WTC11 (cell line): ENCODE data around the gene MRGPRX1. TPM values are rescaled to one million over a fixed set of nuclear protein-coding genes. Genes with fewer than 3 reads are reported as not detected.
"Not testable (repeated sequence)": the region's sequence is repeated elsewhere in the genome, so short reads cannot be mapped to it uniquely, and the experiment has no call there.

Source experiments
- ATAC-seq: fragments of 200-7000 bp; cut with Tn5 transposase; 2 replicates; pipeline ENCODE4 v1.10.0; 2021; ENCODE audit warnings: mild to moderate bottlenecking, moderate library complexity
- CTCF ChIA-PET: fragments of 300-600 bp; sonication (Branson Sonifier 250); formaldehyde crosslinking; loops from one replicate; lab custom pipeline; 2021; ENCODE audit warnings: antibody characterized with exemption; lab: Charles Lee
- POLR2A ChIA-PET: fragments of 350-600 bp; sonication (Branson Sonifier 250); formaldehyde crosslinking; loops from one replicate; lab custom pipeline; 2021; ENCODE audit warnings: antibody characterized with exemption; lab: Charles Lee
- DNase-seq: peaks from one replicate; pipeline ENCODE4 v3.0.0; 2021; ENCODE audit warnings: low spot score
- H3K27ac Mint-ChIP-seq: 2 replicates; pipeline ENCODE4 v1.8.0; 2021; ENCODE audit warnings: mixed read lengths
- H3K27me3 Mint-ChIP-seq: 2 replicates; pipeline ENCODE4 v1.8.0; 2021; ENCODE audit warnings: low read depth, mild to moderate bottlenecking, moderate library complexity, mixed read lengths
- H3K36me3 Mint-ChIP-seq: 2 replicates; pipeline ENCODE4 v1.8.0; 2021; ENCODE audit warnings: mixed read lengths
- H3K4me1 Mint-ChIP-seq: 2 replicates; pipeline ENCODE4 v1.8.0; 2022; ENCODE audit warnings: mixed read lengths
- H3K4me3 Mint-ChIP-seq: 2 replicates; pipeline ENCODE4 v1.8.0; 2021; ENCODE audit warnings: mild to moderate bottlenecking, moderate library complexity, mixed read lengths
- H3K9me3 Mint-ChIP-seq: 2 replicates; pipeline ENCODE4 v1.8.0; 2021; ENCODE audit warnings: mixed read lengths
- AFF4 ChIP-seq: sonication (generic); formaldehyde crosslinking; IDR thresholded peaks from 2 replicates; pipeline ENCODE4 v1.8.1; 2023; ENCODE audit warnings: mild to moderate bottlenecking, missing genetic modification reagents, borderline replicate concordance
- ATF1 ChIP-seq: sonication (generic); formaldehyde crosslinking; IDR thresholded peaks from 2 replicates; pipeline ENCODE4 v1.8.1; 2023; ENCODE audit warnings: mild to moderate bottlenecking, moderate library complexity, missing genetic modification reagents
- CDX4 ChIP-seq: fragments of 250-450 bp; sonication (Bioruptor Pico); IDR thresholded peaks from 2 replicates; pipeline ENCODE4 v1.9.0; 2021; ENCODE audit warnings: moderate library complexity, mild to moderate bottlenecking, inconsistent platforms, borderline replicate concordance
- EMX1 ChIP-seq: fragments of 250-450 bp; sonication (Bioruptor Pico); IDR thresholded peaks from 2 replicates; pipeline ENCODE4 v1.8.0; 2021; ENCODE audit warnings: mild to moderate bottlenecking
- ESRRA ChIP-seq: sonication (generic); formaldehyde crosslinking; IDR thresholded peaks from 2 replicates; pipeline ENCODE4 v1.8.1; 2022; ENCODE audit warnings: mild to moderate bottlenecking, missing genetic modification reagents, borderline replicate concordance
- FOXK1 ChIP-seq: sonication (generic); formaldehyde crosslinking; IDR thresholded peaks from 2 replicates; pipeline ENCODE4 v1.8.0; 2022; ENCODE audit warnings: mild to moderate bottlenecking, moderate library complexity, missing genetic modification reagents
- FOXP1 ChIP-seq: sonication (generic); formaldehyde crosslinking; IDR thresholded peaks from 2 replicates; pipeline ENCODE4 v1.8.0; 2022; ENCODE audit warnings: missing genetic modification reagents, mild to moderate bottlenecking, moderate library complexity, borderline replicate concordance
- GABPB1 ChIP-seq: sonication (generic); formaldehyde crosslinking; IDR thresholded peaks from 2 replicates; pipeline ENCODE4 v1.8.1; 2023; ENCODE audit warnings: mild to moderate bottlenecking, missing genetic modification reagents
- IRF2 ChIP-seq: sonication (generic); formaldehyde crosslinking; IDR thresholded peaks from 2 replicates; pipeline ENCODE4 v1.8.0; 2022; ENCODE audit warnings: low read depth, missing genetic modification reagents, borderline replicate concordance
- JUN ChIP-seq: sonication (generic); formaldehyde crosslinking; IDR thresholded peaks from 2 replicates; pipeline ENCODE4 v1.8.0; 2023; ENCODE audit warnings: mild to moderate bottlenecking, missing genetic modification reagents
- NFYB ChIP-seq: sonication (generic); formaldehyde crosslinking; conservative IDR thresholded peaks from 2 replicates; pipeline ENCODE4 v1.8.0; 2022; ENCODE audit warnings: low read depth, missing genetic modification reagents
- NR1H2 ChIP-seq: sonication (generic); formaldehyde crosslinking; IDR thresholded peaks from 2 replicates; pipeline ENCODE4 v1.9.0; 2021; ENCODE audit warnings: mild to moderate bottlenecking, moderate library complexity, missing genetic modification reagents
- NR3C1 ChIP-seq: sonication (generic); formaldehyde crosslinking; conservative IDR thresholded peaks from 2 replicates; pipeline ENCODE4 v1.8.1; 2023; ENCODE audit warnings: low read depth, mild to moderate bottlenecking, missing genetic modification reagents
- SP1 ChIP-seq: sonication (generic); formaldehyde crosslinking; conservative IDR thresholded peaks from 2 replicates; pipeline ENCODE4 v1.8.1; 2022; ENCODE audit warnings: missing genetic modification reagents
- USF2 ChIP-seq: sonication (generic); formaldehyde crosslinking; IDR thresholded peaks from 2 replicates; pipeline ENCODE4 v1.8.1; 2023; ENCODE audit warnings: mild to moderate bottlenecking, missing genetic modification reagents, moderate library complexity
- ZBTB21 ChIP-seq: sonication (generic); formaldehyde crosslinking; IDR thresholded peaks from 2 replicates; pipeline ENCODE4 v1.8.1; 2023; ENCODE audit warnings: mild to moderate bottlenecking, missing genetic modification reagents, borderline replicate concordance
- ZNF219 ChIP-seq: sonication (generic); formaldehyde crosslinking; IDR thresholded peaks from 2 replicates; pipeline ENCODE4 v1.8.0; 2023; ENCODE audit warnings: missing genetic modification reagents, mild to moderate bottlenecking, borderline replicate concordance
- ZNF423 ChIP-seq: fragments of 250-450 bp; sonication (Bioruptor Pico); IDR thresholded peaks from 2 replicates; pipeline ENCODE4 v2.1.2; 2022; ENCODE audit warnings: mild to moderate bottlenecking, moderate library complexity
- total RNA-seq: library from RNA; stranded (reverse); gene quantifications from 3 replicates; pipeline ENCODE4 v1.2.3, GENCODE V29; 2021
- TF ChIP-seq, protein P1 (sequence below): sonication (generic); formaldehyde crosslinking; IDR thresholded peaks from 2 replicates; pipeline ENCODE4 v1.8.0; 2023; ENCODE audit warnings: missing genetic modification reagents
- TF ChIP-seq, protein P2 (sequence below): fragments of 250-450 bp; sonication (Bioruptor Pico); IDR thresholded peaks from 2 replicates; pipeline ENCODE4 v2.1.2; 2022; ENCODE audit warnings: mild to moderate bottlenecking, moderate library complexity
- TF ChIP-seq, protein P3 (sequence below): fragments of 250-450 bp; sonication (Bioruptor Pico); conservative IDR thresholded peaks from 2 replicates; pipeline ENCODE4 v1.9.0; 2021; ENCODE audit warnings: mild to moderate bottlenecking

Gene MRGPRX1
- total RNA-seq, 1 experiment from 2014 or later, result not detected

DNA sequence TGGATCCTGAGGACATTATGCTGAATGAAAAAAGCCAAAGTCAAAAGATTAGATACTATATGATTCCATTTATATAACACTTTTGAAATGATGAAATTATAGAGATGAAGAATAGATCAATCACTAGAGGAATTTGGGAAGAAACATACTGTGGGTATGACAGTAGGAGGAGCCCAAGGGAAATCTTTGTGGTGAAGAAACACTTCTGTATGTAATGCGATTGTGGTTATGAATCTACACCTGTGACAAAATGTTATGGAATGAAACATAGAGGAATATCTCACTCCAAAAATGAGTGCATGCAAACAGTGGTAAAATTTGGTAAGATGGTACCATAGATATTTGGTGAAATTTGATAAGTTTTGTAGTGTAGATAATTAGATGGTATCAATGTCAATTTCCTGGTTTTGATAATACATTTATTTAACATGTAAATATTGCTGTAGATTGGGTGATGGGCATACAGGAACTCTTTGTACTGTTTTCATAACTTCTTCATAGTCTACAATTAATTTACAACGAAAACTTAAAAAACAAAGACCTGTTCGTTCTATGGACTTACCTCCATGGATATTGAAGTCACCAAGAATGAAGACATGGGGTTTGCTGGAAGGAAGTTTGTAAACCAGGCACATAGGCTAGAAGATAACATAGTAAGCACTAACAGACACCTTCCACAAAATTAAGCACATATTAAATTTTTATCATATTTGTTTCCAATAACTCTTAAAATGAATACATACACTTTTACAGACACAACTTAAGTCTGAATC, 11.5 kb downstream of the MRGPRX1 start:
- CTCF ChIA-PET, result no interaction called here
- DNase-seq, result no peak
- H3K27me3 Mint-ChIP-seq, result peaks cover 14% of the 10 kb centered on the region
- no peaks in the 10 kb centered on the region for H3K36me3 Mint-ChIP-seq
- TF ChIP-seq SP1 (CRISPR knock-in tag) (no peak), ESRRA (CRISPR knock-in tag) (no peak), FOXP1 (CRISPR knock-in tag) (no peak), JUN (CRISPR knock-in tag) (no peak), IRF2 (no peak)
- TF ChIP-seq, protein P1, sequence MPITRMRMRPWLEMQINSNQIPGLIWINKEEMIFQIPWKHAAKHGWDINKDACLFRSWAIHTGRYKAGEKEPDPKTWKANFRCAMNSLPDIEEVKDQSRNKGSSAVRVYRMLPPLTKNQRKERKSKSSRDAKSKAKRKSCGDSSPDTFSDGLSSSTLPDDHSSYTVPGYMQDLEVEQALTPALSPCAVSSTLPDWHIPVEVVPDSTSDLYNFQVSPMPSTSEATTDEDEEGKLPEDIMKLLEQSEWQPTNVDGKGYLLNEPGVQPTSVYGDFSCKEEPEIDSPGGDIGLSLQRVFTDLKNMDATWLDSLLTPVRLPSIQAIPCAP, result no peak
- H3K9me3 Mint-ChIP-seq, result peaks cover 11% of the 10 kb centered on the region
- H3K27ac Mint-ChIP-seq, result no peak overlapping the region
- no peak for ATAC-seq
- POLR2A ChIA-PET, result no interaction called here
- H3K4me3 Mint-ChIP-seq, result no peak overlapping the region
- H3K4me1 Mint-ChIP-seq, result no peaks in the 10 kb centered on the region

- H3K27ac Mint-ChIP-seq, CTCF ChIA-PET, H3K4me1 Mint-ChIP-seq, ATAC-seq, H3K4me3 Mint-ChIP-seq, DNase-seq, POLR2A ChIA-PET, H3K36me3 Mint-ChIP-seq: not testable (repeated sequence)
- peaks cover 11% of the 10 kb centered on the region for H3K27me3 Mint-ChIP-seq
- peaks cover 11% of the 10 kb centered on the region for H3K9me3 Mint-ChIP-seq
These were observed 13.8 kb downstream of the MRGPRX1 start for GRCh38 chr11:18925426-18925825.

- no peak overlapping the region for H3K27ac Mint-ChIP-seq
- ATAC-seq (peak; percentile 92), DNase-seq (no peak)
- H3K4me1 Mint-ChIP-seq, result peaks cover 12% of the 10 kb centered on the region
- no peak overlapping the region for H3K4me3 Mint-ChIP-seq
- POLR2A ChIA-PET, result no interaction called here
- CTCF ChIA-PET, result interaction anchor here (0.7 to 1.0 kb wide), 2 partner anchors 60 to 61 kb away, joined by 3 to 5 read pairs; no protein-coding TSS in a partner anchor
- no peaks in the 10 kb centered on the region for H3K9me3 Mint-ChIP-seq
- no peaks in the 10 kb centered on the region for H3K36me3 Mint-ChIP-seq
- H3K27me3 Mint-ChIP-seq, result peaks cover 8% of the 10 kb centered on the region; the same call in 1 of the 2 replicates
- TF ChIP-seq SP1 (CRISPR knock-in tag) (no peak), NR3C1 (CRISPR knock-in tag) (no peak), EMX1 (CRISPR knock-in tag) (no peak), ZNF219 (no peak), ZNF423 (CRISPR knock-in tag) (no peak), NFYB (CRISPR knock-in tag) (no peak), FOXK1 (CRISPR knock-in tag) (no peak), GABPB1 (CRISPR knock-in tag) (no peak), CDX4 (CRISPR knock-in tag) (no peak), ATF1 (CRISPR knock-in tag) (no peak), IRF2 (no peak), AFF4 (CRISPR knock-in tag) (no peak), NR1H2 (CRISPR knock-in tag) (no peak), USF2 (no peak), ZBTB21 (no peak)
- TF ChIP-seq, protein P2, sequence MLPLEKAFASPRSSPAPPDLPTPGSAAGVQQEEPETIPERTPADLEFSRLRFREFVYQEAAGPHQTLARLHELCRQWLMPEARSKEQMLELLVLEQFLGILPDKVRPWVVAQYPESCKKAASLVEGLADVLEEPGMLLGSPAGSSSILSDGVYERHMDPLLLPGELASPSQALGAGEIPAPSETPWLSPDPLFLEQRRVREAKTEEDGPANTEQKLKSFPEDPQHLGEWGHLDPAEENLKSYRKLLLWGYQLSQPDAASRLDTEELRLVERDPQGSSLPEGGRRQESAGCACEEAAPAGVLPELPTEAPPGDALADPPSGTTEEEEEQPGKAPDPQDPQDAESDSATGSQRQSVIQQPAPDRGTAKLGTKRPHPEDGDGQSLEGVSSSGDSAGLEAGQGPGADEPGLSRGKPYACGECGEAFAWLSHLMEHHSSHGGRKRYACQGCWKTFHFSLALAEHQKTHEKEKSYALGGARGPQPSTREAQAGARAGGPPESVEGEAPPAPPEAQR (CRISPR knock-in tag), result no peak
- TF ChIP-seq, protein P3, sequence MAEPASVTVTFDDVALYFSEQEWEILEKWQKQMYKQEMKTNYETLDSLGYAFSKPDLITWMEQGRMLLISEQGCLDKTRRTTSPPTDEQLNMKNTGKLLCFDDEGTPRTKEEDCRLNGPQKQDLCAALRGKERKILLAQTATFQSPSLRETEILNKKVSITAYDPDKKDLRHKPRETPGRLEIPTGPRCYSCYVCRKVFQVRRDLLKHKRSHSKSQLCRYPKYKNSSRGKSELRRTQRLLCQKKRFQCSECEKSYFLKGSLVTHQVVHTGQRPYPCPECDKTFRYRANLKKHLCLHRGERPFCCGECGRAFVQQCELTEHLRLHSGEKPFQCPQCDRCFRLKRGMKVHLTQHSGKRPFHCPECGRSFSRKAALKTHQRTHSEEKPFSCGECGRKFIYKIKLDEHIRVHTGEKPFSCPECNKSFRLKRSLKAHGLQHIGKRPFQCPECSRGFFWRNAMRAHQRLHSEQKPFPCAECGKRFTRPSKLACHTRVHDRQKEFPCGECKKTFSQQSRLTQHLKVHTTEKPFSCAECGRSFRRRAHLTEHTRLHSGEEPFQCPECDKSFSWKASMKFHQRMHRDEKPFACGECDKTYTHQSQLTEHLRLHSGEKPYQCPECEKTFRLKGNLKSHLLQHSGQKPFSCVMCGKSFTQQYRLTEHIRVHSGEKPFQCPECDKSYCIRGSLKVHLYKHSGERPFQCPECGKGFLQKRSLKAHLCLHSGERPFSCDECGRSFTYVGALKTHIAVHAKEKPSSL, result no peak
These were observed 26.3 kb downstream of the MRGPRX1 start for GRCh38 chr11:18912883-18913282.
